ENCODE results near the gene RAB31.

- no peak for TF ChIP-seq CTCF (IDR thresholded peaks at IDR 0.05 in 4 of 5, conservative IDR thresholded peaks at IDR 0.05 in 1 of 5)
- TF ChIP-seq POLR2A (IDR thresholded peaks at IDR 0.05): no peak
These were observed 116.4 kb downstream of the RAB31 start for GRCh38 chr18:9824474-9824832.

Measured in gastrocnemius medialis (tissue), 4 donors.